Activated CD8-positive, alpha-beta memory T cell treated with anti-CD3 and anti-CD28 coated beads, Interleukin-2, amount 10 ng/mL, durations not matched to agents 7 days and 5 days (primary cell): ENCODE measurements around the gene CLIP1. TPM values are rescaled to one million over a fixed set of nuclear protein-coding genes. Genes with fewer than 3 reads are reported as not detected.

Experiments used
- ATAC-seq: fragments of 150-1000 bp; cut with Tn5 transposase; one replicate; pipeline ENCODE4 v1.10.0; 2021; ENCODE audit warnings: moderate library complexity
- CTCF ChIA-PET: fragments of 350-600 bp; sonication (Branson Sonifier 250); formaldehyde crosslinking; loops from one replicate; lab custom pipeline; 2021; ENCODE audit warnings: antibody characterized with exemption; lab: Charles Lee
- DNase-seq: peaks from one replicate; pipeline ENCODE4 v3.0.0-alpha.2; 2020
- H3K27ac Mint-ChIP-seq: one replicate; pipeline ENCODE4 v1.8.0; 2021; ENCODE audit warnings: mild to moderate bottlenecking, mixed read lengths
- H3K27me3 Mint-ChIP-seq: one replicate; pipeline ENCODE4 v1.8.0; 2021; ENCODE audit warnings: mixed read lengths
- H3K36me3 Mint-ChIP-seq: one replicate; pipeline ENCODE4 v1.8.0; 2021; ENCODE audit warnings: mild to moderate bottlenecking, mixed read lengths
- H3K4me1 Mint-ChIP-seq: one replicate; pipeline ENCODE4 v1.8.0; 2021; ENCODE audit warnings: mixed read lengths
- H3K4me3 Mint-ChIP-seq: one replicate; pipeline ENCODE4 v1.8.0; 2021; ENCODE audit warnings: mild to moderate bottlenecking, moderate library complexity, mixed read lengths
- H3K9me3 Mint-ChIP-seq: one replicate; pipeline ENCODE4 v1.8.0; 2022; ENCODE audit warnings: low read depth, mixed read lengths
- total RNA-seq, 2 experiments: library from RNA; stranded (reverse); gene quantifications; one replicate each; pipeline ENCODE4 v1.2.3, GENCODE V29; 2021

CLIP1 gene
- total RNA-seq, 2 experiments from 2014 or later, result 56.2 to 75.7 TPM

DNA sequence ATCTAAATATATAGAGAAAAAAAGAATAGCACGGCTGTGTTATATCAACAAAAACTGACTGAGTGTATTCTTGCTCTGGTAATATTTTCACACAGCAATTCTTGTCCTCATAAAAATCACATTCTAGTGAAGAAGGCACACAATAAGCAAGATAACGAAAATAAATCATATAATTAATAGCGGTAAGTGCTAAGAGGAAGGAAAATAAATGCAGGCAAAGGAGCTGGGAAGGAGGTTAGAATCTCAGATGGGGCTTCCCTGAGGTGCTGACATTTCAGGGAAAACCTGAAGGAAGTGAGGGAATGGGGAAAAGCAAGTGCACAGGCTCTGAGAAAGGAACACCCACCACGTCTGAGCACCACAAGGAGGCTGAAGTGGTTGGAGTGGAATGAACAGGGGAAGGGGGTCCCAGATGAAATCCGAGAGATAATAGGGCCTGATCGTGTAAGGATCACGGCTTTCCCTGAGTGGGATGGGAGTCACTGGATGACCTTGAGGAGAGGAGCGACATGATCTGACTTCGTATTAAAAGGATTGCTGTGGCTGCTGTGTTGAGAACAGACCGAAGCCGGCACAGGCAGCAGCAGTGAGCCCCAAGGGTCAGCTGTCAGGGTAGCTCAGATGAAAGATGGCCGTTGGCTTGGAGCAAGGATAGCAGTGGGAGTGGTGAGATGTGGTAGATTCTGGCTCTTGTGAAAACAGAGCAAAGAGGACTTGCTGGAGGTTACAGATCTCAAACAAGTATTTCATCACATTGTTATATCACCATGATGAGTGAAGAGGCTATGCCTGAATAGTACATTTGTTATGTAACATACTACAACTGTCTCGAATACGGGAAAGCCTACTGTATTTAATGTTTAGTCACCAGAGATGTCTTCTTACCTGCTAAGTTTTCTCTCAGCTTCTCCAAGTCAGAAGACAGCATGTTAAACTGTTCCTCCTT lies 89.1 kb downstream of the CLIP1 start:
- no peak overlapping the region for H3K27ac Mint-ChIP-seq
- ATAC-seq (no peak), DNase-seq (no peak)
- no peaks in the 10 kb centered on the region for H3K9me3 Mint-ChIP-seq
- H3K27me3 Mint-ChIP-seq, result no peaks in the 10 kb centered on the region
- peaks cover 14% of the 10 kb centered on the region for H3K4me1 Mint-ChIP-seq
- H3K36me3 Mint-ChIP-seq, result peaks cover 6% of the 10 kb centered on the region
- H3K4me3 Mint-ChIP-seq, result no peak overlapping the region
- CTCF ChIA-PET, result interaction anchor here (1.8 to 5.6 kb wide), 4 partner anchors 11 to 139 kb away, joined by 6 to 62 read pairs (median 22); no protein-coding TSS in a partner anchor

DNA sequence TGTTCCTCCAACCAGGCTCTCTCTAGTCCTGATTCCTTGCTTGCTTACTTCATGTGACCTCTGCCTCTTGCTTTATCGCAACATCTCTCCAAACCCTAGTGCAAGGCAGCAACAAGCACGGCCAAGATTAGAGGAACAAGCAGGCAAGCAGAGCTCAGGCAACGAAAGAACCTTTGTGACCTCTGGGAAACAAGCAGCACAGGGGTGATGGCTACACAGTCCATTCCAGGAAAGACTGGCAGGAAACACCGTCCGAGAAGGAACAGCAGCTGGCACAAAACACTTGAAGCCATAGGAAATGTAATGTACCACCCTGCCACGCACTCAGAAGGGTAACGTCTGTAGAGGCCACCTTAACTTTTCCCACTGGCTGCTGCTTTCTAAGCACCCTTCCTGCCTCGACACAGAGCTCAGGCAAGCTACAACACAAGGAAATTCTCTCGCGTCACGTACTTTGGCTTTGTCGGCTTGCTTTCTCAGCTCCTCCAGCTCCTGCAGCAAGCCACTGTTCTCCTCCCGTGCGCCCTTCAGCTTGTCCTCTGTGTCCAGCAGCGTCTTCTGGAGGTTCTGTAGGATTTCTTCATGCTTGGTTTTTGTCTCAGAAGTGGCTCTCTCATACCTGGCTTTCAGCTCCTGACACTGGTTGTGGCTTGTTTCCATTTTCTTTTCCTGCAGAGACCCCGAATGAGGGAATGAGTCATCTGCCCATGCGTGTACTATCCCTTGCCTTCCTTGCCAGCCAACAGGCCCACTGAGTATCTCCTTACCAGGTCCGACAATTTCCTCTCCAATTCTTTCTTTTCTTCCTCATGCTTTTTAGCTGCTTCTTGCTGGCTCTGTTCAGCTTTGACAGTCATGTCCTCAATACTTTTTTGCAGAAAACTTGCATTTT lies 94.7 kb downstream of the CLIP1 start:
- H3K27me3 Mint-ChIP-seq, result no peaks in the 10 kb centered on the region
- H3K4me3 Mint-ChIP-seq, result no peak overlapping the region
- ATAC-seq, result no peak
- peak overlapping the region; percentile 17 for H3K27ac Mint-ChIP-seq
- CTCF ChIA-PET, result interaction anchor here (0.8 to 1.6 kb wide), 3 partner anchors 8 to 143 kb away, joined by 3 to 9 read pairs (median 5); no protein-coding TSS in a partner anchor
- DNase-seq, result no peak
- H3K36me3 Mint-ChIP-seq, result peaks cover 16% of the 10 kb centered on the region
- H3K4me1 Mint-ChIP-seq, result peaks cover 20% of the 10 kb centered on the region
- no peaks in the 10 kb centered on the region for H3K9me3 Mint-ChIP-seq

DNA sequence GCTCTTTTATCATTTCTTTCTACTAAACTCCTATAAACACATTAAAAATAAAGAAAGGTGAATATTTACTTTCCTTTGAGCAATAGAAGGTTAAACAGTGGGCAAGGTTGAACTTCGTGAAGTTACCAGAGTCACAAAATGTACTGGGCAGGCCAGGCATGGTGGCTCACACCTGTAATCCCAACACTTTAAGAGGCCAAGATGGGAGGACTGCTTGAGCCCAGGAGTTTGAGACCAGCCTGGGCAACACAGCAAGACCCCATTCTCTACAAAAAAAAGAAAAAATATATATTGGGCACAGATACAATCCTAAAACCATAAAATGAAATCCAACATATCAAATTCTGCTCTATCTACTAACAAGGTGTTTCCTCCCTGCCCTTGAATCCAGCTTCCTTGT lies 95.5 kb downstream of the CLIP1 start:
- H3K4me1 Mint-ChIP-seq, result peaks cover 20% of the 10 kb centered on the region
- DNase-seq, result no peak

DNA sequence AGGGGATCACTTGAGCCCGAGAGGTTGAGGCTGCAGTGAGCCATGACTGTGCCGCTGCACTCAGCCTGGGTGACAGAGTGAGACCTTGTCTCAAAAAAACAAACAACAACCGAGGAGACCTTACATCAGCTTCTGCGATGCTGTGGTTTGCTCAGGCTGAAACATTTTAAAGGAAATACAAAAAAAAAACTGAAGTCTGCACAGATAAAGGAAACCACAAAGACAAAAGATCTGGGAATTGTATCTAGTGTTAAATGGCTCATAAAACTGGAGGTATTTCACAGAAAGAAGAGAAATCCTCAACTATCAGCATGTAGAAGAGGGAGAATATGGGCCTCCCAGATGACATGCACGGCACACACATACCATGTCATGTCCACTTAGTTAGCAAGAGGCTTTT lies 95.9 kb downstream of the CLIP1 start:
- Mint-ChIP-seq H3K27ac (peak overlapping the region; percentile 61), H3K27me3 (no peaks in the 10 kb centered on the region), H3K36me3 (peaks cover 14% of the 10 kb centered on the region), H3K9me3 (no peaks in the 10 kb centered on the region), H3K4me1 (peaks cover 20% of the 10 kb centered on the region), H3K4me3 (no peak overlapping the region)
- DNase-seq (no peak), ATAC-seq (no peak)
- CTCF ChIA-PET, result no interaction called here

More for the DNA sequence above, 95.5 kb downstream of the CLIP1 start:
- Mint-ChIP-seq H3K36me3 (peaks cover 14% of the 10 kb centered on the region), H3K9me3 (no peaks in the 10 kb centered on the region), H3K27ac (peak overlapping the region; percentile 61), H3K4me3 (no peak overlapping the region), H3K27me3 (no peaks in the 10 kb centered on the region)
- ATAC-seq, result no peak
- CTCF ChIA-PET, result interaction anchor here (1.5 to 1.6 kb wide), 2 partner anchors 9 to 28 kb away, joined by 5 to 9 read pairs; no protein-coding TSS in a partner anchor

DNA sequence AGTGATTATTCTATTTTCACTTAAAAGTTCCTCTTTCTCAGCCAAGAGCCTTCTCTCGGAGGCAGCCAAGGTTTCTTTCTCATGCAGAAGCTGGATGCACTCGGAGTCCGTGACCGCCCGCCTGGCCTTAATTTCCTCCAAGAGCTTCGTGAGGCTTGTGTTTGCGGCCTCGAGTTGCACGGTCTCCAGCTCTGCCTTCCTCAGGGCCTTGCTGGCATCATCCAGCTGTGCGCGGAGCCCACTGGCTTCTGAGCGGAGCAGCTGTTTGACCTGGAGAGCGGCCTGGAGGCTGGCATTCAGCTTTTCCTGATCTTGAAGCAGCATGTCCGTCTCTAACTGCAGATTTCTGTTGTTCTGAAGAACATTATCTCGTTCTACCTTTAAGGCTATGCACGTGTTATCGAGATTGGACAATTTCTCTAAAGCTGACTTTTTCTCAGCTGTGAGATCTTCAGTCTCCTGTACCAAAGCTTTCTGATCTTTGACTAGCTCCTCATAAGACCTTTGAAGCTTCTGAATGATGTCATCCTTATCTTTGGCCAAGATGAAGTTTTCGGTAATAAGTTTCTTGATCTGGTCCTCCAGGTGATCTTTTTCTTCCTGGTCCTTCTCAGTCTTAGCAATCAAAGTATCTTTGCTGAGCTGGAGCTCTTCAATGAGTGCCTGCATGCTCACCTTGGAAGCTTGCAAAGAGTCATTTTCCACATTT lies 99.0 kb downstream of the CLIP1 start:
- Mint-ChIP-seq H3K4me1 (peaks cover 20% of the 10 kb centered on the region), H3K9me3 (no peaks in the 10 kb centered on the region), H3K27ac (no peak overlapping the region), H3K27me3 (no peaks in the 10 kb centered on the region), H3K4me3 (no peak overlapping the region), H3K36me3 (peaks cover 18% of the 10 kb centered on the region)
- CTCF ChIA-PET, result interaction anchor here (0.6 to 6.0 kb wide), 5 partner anchors 12 to 566 kb away, joined by 3 to 30 read pairs (median 4); no protein-coding TSS in a partner anchor
- DNase-seq (no peak), ATAC-seq (no peak)

DNA sequence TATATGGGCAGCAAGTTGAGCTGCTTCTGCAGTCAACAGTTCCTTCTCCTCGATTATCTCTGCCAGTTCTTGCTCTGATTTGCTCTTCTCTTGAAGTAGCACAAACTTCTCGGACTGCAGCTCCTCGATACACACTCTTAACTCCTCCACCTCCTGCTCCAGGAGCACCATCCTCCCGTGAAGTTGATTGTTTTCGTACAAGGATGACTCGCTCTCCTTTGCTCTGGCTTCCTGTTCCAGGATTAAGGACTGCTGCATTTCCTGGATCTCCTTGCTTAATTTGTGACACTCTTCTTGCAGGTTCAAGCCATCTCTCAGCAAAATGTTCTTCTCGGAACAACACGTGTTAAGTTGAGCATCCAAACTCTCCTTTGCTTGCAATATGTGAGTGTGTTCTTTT lies 100.0 kb downstream of the CLIP1 start:
- Mint-ChIP-seq H3K36me3 (peaks cover 16% of the 10 kb centered on the region), H3K27ac (no peak overlapping the region), H3K4me1 (peaks cover 14% of the 10 kb centered on the region), H3K4me3 (no peak overlapping the region), H3K9me3 (no peaks in the 10 kb centered on the region), H3K27me3 (no peaks in the 10 kb centered on the region)
- CTCF ChIA-PET, result interaction anchor here (0.6 to 6.0 kb wide), 4 partner anchors 10 to 1040 kb away, joined by 3 to 30 read pairs (median 4); no protein-coding TSS in a partner anchor
- DNase-seq (no peak), ATAC-seq (no peak)

DNA sequence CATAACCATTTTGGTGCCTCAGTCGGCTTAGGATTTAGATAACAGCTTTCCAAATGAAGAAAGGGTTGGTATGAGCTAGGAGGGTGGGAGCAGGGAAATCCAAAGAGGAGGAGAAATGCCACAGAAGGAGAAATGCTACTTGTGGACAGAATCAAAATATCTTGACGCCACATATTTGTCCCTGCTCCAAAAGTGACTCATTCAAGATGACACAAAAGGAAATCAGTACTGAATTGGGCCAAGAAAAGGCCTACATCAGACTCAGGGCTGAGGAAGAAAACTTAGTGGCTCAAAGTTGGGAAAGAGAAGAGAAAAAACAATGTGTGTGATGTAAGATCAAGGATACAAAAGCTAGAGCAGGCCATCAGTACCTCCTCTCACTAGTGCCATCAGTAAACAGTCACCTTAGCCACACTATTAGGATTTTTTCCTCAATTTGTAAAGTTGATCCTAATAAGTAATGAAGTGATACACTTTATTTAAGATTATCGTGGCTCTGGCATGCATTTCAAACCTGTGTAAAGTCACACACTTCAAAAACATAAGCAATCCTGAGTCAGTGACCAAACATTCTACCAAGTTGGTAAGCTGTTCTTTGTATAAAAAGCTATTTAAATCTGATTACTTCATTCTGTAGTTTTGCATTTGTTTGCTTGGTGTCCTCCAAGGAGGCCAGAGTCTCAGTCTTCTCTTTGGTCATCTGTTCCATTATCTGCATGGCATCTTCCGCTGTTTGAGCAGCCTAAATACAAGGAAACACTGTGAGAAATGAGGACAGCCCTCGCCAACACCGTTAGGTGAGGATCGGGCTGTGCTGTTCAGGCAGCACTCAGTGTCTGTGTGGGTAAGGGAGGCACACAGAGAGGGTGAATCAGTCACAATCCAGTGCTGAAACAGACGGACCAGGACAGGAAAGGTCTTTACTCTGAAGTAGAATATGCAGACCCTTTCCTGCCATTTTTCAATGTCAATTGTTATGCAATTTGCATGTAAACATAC lies 103.6 kb downstream of the CLIP1 start:
- no peaks in the 10 kb centered on the region for H3K27me3 Mint-ChIP-seq
- DNase-seq, result no peak
- CTCF ChIA-PET, result interaction anchor here (0.9 kb wide), 1 partner anchor 40 kb away, joined by 3 read pairs; no protein-coding TSS in a partner anchor
- H3K27ac Mint-ChIP-seq, result no peak overlapping the region
- no peaks in the 10 kb centered on the region for H3K9me3 Mint-ChIP-seq
- H3K36me3 Mint-ChIP-seq, result peaks cover 24% of the 10 kb centered on the region
- no peak for ATAC-seq
- H3K4me1 Mint-ChIP-seq, result no peaks in the 10 kb centered on the region
- no peak overlapping the region for H3K4me3 Mint-ChIP-seq

DNA sequence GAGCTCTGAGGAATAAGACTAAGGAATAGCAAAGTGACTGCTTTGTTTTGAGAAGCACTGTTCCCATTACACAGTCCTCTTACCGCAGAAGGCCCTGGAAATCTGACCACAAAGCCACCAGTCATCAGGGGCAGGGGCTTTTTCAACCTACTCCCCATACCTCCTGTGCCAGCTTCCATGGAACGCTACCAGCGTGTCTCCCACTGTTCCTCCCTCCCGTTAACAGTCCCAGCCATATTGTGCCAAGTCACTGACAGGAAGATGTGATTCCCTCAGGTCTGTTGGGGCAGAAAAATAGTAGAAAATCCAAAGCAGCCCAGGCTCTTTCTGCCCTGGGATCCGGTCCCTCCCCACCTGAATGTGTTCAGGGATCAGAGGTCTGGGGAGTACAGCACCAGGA lies 109.5 kb downstream of the CLIP1 start:
- DNase-seq (no peak), ATAC-seq (no peak)
- Mint-ChIP-seq H3K36me3 (peaks cover 28% of the 10 kb centered on the region), H3K9me3 (no peaks in the 10 kb centered on the region), H3K27me3 (no peaks in the 10 kb centered on the region), H3K4me3 (no peak overlapping the region), H3K4me1 (no peaks in the 10 kb centered on the region), H3K27ac (no peak overlapping the region)
- CTCF ChIA-PET, result interaction anchor here (1.2 kb wide), 1 partner anchor 9 kb away, joined by 3 read pairs; no protein-coding TSS in a partner anchor

DNA sequence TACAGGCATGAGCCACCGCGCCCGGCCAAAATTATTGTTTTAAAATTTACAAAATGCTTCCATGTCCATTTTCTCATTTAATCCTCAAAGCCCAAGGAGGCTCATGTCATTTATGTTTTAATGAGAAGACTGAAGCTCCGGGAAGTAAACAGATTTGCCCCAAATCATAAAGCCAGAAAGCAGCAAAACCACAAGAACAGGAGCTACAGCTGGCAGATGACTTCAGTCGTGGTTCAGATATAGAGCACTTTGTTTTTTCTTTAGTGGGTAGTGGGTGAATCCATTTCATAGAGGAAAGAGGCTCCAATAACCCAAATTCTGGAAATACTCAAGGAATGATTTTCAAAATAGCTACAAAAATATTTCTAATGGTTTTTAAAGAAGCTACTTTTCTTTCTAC lies 110.8 kb downstream of the CLIP1 start:
- H3K4me3 Mint-ChIP-seq, result no peak overlapping the region
- peaks cover 23% of the 10 kb centered on the region for H3K36me3 Mint-ChIP-seq
- CTCF ChIA-PET, result interaction anchor here (1.8 kb wide), 1 partner anchor 44 kb away, joined by 5 read pairs; no protein-coding TSS in a partner anchor
- no peaks in the 10 kb centered on the region for H3K27me3 Mint-ChIP-seq
- no peak for ATAC-seq
- no peaks in the 10 kb centered on the region for H3K4me1 Mint-ChIP-seq
- DNase-seq, result no peak
- H3K27ac Mint-ChIP-seq, result no peak overlapping the region
- H3K9me3 Mint-ChIP-seq, result no peaks in the 10 kb centered on the region

DNA sequence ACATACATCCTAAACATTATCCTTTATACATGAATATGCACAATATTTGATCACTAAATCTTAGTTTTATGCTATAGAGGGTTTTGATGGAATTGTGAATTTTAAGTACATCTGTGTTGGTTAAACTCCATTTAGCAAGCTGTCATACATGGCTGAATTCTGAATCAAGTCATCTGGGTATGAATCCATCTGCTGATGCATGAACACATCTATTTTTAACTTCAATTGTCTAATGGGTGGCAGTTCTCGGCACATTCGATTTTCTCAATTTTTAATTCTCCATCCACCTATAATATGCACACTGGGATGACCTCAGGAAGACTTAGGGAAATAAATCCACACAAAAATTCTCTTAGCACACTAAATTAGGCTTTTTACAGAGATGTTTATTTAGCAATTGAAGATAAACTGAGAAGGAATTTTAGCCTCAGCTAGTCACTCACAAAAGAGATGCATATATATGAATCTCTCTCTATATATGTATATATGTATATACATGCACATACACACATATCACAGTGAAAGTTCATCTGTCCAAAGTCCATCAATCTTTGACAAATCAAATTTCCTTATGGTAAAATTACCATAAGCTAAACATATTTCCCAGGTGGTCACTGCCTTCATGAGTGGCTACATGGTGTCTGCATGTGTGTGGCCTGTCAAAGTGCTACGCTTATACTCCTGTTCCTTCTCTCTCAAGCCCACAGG lies 111.7 kb downstream of the CLIP1 start:
- Mint-ChIP-seq H3K36me3 (peaks cover 23% of the 10 kb centered on the region), H3K4me1 (no peaks in the 10 kb centered on the region), H3K27ac (no peak overlapping the region), H3K9me3 (no peaks in the 10 kb centered on the region), H3K4me3 (no peak overlapping the region), H3K27me3 (no peaks in the 10 kb centered on the region)
- CTCF ChIA-PET, result interaction anchor here (1.8 kb wide), 1 partner anchor 45 kb away, joined by 5 read pairs; no protein-coding TSS in a partner anchor
- DNase-seq (no peak), ATAC-seq (no peak)

DNA sequence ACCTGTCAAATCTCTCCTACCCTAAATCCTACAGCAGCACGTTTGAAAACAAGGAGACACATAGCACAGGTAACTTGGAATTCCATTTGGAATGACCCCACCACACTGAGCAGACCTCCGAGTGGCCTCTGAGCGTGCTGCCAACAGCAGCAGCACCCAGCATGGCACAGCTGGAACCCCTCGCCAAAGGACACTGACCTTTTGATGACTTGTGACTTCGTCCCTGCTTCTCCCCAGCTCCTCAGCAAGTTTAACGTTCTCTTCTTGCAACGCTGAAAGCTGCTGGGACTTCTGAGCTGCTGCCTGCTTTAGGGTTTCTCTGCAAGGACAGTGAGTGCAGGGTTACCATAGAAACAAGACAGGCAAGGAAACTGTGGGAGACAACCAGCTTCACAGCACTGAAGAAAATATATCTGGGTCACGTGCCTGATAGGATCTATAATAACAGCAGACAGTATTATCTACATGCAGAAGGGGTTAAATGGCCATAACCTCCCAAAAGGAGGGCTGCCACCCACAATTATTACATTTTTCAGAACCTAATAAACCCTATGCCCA lies 112.8 kb downstream of the CLIP1 start:
- H3K27ac Mint-ChIP-seq, result no peak overlapping the region
- ATAC-seq, result no peak
- H3K27me3 Mint-ChIP-seq, result no peaks in the 10 kb centered on the region
- no peak overlapping the region for H3K4me3 Mint-ChIP-seq
- peaks cover 18% of the 10 kb centered on the region for H3K36me3 Mint-ChIP-seq
- CTCF ChIA-PET, result interaction anchor here (0.6 to 1.7 kb wide), 3 partner anchors 46 to 186 kb away, joined by 3 to 4 read pairs (median 3); no protein-coding TSS in a partner anchor
- no peaks in the 10 kb centered on the region for H3K4me1 Mint-ChIP-seq
- H3K9me3 Mint-ChIP-seq, result no peaks in the 10 kb centered on the region
- no peak for DNase-seq
